HG03045 (cell line): ENCODE results near the gene C6orf62.
"Not testable (repeated sequence)": the region's sequence is repeated elsewhere in the genome, so short reads cannot be mapped to it uniquely, and the experiment has no call there.

Experiments
- ATAC-seq: cut with Tn5 transposase; IDR thresholded peaks from one replicate; pipeline ENCODE4 v1.9.1; 2021; ENCODE audit warnings: mild to moderate bottlenecking, moderate library complexity; ENCODE audit not compliant: unreplicated experiment

The C6orf62 gene

DNA sequence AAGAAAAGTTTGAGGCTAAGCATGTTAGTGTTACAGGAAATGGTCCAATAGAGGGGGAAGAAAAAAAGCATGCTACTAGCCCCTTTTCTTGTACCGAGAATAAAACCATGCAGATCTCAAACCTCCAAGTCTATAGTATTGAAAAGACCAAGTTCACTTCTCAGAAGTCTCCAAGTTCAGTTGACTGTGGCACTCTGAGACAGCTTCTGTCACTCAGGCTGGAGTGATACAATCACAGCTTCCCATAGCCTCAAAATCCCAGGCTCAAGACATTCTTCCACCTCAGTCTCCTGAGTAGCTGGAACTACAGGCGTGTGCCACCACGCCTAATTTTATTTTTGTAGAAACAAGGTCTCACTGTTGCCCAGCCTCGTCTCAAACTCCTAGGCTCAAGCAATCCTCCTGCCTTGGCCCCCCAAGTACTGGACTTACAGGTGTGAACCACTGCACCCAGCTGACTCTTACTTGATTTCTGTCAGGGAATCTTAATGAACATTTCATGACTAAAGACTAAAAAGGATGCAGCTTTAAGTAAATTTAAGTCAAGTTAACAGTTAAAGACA is 16.2 kb downstream of the C6orf62 start:
- no peak for ATAC-seq

DNA sequence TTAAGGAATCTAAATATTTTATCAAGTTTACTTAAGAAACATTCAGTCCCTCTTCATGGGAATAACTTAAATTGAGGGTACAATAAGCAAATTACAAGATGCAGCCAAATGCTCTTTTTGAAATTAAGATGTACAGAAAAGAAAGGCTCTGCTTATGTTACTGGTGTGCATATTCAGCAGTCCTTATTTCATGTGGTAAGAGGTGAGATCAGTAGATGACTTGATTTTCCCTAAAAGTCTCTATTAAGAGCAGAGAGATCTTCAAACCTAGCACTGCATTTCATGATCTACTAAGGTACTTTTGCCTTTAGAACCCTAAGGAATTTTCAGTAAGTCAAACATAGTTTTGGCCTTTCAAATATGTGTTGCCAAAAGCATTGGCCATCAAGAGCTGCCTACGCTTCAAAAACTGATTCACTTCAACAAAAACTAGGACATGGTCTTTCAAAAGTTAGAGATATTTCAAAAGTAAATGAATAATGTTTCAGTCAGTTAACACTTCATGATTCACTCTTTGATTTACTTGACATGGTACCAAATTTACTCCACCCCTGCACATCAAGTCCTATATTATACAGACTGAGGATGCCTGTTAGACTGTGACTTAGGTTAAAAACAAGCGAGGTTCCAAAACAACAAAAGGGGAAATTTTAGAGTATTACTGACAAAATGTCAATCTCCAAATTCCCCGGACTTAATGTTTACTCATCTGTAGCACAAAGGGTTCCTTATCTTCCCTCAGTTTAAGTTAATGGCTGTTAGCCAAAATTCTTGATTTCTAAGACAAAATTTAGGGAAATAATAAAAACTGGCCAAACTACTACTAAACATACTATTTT is 19.2 kb downstream of the C6orf62 start:
- ATAC-seq: no peak

DNA sequence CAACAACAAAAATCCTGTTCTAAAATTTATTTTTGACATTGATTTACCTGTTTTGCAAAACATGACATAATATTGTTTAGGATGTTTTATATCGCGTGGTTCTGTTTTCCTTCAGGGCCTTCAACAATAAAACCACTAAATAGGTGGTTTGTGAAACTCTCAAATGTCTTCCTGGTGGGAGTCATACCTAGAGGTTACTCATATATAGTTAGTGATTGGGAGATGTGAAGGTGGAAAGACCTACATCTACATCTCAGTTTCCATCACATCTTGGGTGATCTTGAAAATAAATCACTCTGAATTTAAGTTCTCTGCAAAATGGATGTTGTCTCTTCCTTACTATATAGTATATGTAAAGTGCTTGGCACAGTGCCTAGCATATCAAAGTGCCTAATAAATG is 22.9 kb downstream of the C6orf62 start:
- no peak for ATAC-seq

DNA sequence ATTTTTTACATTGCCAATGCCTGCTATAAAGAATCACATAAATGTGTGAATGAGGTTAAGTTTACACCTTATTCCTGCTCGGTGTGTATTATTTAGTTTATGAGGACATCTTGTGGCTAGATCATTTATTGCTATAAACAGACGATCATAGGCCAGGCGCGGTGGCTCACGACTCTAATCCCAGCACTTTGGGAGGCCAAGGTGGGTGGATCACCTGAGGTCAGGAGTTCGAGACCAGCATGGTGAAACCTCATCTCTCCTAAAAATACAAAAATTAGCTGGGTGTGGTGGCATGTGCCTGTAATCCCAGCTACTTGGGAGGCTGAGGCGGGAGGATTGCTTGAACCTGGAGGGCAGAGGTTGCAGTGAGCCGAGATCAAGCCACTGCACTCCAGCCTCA is 23.3 kb downstream of the C6orf62 start:
- peak; percentile 41 for ATAC-seq

DNA sequence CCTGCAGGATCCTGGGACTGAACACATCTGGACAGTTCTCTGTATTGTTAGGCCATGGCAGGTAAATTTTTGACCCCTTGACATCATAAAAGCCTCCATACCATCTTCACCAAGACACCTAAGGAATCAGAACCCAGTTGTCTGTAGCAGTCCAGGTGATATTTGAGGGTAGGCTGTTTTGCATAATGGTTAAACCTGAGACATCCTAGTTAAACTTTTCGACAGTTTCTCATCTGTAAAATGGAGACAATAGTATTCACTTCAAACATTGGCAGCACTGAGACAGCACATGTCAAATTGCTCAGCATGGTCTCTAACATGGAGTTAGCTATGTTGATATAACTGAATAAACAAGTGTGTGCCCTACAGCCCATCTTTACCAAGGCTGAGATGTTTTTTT is 24.8 kb downstream of the C6orf62 start:
- no peak for ATAC-seq

DNA sequence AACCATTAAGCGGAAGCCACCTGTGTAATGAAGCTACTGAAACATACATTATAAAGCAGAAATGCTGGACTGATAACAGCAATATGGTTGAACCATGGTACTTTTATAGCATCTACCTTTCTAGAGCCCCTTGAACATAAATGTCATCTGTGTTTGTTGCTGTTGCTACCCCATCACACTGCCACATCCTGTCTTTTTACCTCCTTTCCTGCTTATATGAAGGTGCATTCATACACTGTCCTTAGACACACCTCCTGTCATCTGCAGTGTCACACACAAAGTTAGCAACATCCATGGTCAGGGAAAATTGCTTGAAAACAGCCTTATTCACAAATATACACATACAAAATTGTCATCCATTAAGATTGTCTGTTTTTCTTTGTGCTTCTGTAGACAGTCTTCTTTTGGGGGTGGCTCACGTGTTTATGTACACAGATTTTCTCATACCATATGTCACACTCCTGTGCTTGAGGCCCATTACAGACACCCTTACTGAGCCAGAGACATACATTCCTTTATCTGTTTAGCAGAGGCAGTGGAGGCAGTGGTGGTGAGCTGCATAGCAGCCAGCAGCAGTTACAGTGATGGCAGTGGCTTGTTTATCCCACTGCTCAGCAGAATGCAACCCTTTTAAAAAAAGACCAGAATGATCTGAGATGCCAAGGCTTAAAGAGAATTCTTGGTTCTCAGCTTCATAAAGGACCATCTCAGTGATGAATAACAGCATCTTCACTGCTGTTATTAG is 25.9 kb downstream of the C6orf62 start:
- no peak for ATAC-seq

DNA sequence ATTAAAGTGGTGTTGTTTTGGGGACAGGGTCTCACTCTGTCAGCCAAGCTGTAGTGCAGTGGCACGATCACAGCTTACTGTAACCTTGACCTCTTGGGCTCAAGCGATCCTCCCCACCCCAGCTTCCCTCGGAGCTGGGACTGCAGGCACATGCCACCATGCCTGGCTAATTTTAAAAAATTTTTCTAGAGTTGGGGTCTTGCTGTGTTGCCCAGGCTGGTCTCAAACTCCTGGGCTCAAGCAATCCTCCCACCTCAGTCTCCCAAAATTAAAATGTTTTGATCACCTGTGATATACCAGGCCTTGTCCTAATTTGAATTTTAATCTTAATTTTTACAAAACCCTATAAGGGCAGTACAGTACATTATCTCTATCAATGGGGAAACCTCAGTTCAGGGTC is 26.5 kb downstream of the C6orf62 start:
- ATAC-seq: no peak

DNA sequence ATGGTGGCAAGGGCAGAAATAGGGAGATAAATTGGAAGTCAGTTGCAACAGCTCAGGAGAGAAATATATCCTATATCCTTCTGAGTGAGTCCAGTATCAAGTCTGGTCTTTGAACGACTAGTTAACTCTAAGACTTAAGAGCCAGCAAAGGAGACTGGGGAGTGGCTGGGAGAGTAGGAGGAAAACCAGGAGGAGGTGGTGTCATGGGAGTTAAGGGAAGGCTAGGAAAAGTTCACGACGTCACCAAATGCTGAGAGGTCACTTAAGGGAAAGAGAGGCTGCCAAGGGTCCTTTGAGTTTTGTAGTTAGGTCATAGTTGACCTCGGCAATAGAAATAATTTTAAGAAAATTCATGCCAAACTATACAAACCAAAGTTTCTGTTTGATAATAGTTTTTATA is 27.0 kb downstream of the C6orf62 start:
- no peak for ATAC-seq

DNA sequence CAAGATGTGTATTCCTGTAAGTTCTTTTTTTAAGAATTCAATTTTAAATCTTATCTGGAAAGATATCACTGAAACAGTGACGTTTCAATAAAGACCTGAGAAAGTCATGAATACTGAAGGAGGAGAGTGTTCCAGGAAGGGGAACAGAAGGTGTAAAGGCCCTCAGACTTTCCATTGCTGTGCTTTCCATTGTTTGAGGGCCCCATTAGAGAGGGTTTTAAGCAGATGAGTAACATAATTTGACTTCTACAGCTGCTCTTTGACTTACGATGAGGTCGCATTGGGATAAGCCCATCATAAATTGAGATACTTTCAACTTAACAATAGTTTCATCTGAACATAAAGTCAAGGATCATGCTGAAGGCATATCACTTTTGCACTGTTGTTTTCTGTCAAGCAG is 27.4 kb downstream of the C6orf62 start:
- ATAC-seq: no peak

DNA sequence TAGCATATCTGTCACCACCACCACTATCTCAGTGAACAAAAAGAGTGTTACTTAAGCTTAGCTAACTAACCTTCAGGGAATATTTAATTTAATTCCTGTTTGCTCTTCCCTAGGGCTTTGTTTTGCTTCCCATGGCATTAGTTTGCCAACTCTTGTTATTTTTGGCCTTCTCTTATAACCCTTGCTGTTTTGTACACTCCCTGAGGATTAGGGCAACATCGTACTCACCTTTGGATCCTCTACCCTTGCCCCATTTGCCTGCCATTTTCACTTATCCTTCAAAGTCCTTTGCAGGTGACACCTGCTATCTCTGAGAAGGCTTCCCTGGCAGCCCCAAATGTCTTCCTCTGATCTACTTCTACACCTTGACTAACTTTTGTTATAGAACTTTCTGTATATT is 28.4 kb downstream of the C6orf62 start:
- ATAC-seq: no peak

DNA sequence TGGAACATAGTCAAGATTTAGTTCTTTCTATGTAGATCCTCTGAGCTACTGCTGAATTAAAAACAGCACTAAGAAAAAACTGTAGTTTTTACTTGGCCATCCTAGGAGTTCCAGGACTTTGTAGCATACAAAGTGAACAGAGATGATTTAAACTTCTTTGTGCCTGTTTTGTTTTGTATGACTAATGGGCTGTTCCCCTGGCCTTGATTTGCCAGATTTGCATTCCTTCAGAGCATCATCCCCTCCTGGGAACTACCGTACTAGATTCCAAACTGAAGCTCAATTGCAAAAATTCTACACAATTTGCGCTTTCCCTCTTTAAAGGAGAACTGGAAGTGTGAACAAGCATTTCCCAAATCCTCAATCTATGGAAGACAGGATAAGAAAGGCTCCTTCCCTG is 29.0 kb downstream of the C6orf62 start:
- ATAC-seq: no peak

DNA sequence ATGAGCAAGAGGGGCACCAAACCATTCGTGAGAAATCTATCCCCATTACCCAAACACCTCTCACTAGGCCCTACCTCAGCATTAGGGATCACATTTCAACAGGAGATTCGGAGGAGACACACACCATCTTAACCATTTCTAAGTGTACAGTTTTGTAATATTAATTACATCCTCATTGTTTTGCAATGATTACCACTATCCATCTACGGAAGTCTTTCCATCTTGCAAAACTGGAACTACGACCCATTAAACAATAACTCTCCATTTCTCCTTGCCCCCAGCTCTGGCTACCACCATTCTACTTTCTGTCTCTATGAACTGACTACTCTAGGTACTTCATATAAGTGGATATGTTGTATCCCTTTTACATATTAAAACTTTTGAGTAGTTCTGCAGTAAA is 32.0 kb downstream of the C6orf62 start:
- no peak for ATAC-seq

DNA sequence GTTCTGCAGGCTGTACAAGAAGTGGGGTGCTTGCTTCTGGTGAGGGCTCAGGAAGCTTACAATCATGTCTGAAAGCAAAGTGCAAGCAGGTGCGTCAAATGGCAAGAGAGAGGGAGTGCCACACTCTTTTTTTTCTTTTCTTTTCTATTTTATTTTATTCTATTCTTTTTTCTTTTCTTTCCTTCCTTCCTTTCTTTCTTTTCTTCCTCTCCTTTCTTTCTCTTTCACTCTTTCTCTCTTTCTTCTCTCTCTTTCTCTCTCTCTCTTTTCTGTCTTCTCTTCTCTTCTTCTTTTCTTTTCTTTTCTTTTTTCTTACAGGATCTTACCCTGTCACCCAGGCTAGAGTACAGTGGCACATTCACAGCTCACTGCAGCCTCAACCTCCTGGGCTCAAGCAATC is 32.5 kb downstream of the C6orf62 start:
- ATAC-seq: no peak

DNA sequence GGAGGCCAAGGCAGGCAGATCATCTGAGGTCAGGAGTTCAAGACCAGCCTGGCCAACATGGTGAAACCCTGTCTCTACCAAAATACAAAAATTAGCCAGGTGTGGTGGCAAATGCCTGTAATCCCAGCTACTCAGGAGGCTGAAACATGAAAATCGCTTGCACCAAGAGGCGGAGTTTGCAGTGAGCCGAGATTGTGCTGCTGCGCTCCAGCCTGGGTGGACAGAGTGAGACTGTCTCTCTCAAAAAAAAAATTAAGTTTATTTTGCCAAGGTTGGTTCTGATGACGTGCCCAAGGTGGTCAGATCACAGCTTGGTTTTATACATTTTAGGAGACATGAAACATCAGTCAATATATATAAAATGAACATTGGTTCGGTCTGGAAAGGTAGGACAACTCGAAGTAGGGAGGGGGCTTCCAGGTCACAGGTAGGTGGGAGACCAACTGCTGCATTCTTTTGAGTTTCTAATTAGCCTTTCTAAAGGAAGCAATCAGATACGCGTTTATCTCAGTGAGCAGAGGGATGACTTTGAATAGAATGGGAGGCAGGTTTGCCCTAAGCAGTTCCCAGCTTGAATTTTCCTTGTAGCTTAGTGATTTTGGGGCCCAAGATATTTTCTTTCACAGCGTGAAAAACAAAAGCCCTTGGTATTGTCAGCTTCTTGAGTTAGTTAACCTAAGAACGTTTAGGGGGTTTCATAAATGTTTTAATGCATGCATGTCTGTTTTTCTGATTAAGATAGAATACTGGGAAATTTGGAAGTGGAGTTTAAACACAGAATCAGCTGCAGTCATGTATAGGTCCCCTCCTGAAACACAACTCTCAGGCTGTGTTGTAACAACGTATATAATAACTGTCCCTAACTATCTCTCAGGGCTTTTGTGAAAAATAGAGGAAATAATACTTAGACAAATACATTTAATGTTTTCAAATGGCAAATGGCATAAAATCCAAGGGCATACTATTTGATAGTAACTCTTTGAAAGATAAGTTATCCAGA is 35.4 kb downstream of the C6orf62 start:
- no peak for ATAC-seq

DNA sequence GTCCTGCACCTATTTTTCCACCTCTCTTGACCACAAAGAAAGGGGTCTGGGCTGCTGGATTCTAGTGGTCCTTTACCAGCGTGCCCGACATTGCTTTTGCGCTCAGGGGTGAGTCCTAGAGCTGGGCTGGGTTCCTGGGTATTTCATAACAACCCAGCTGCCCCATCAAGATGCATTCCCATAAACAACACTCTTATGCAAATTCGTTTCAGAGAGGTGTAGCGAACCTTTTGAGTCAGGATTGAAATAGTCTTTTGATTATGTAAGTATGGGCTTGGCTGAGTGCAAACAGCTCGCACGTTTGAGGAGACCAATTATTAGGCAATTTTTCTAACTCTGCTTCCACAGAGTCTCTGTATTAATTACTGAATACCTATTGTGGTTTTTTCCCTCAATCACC is 38.4 kb downstream of the C6orf62 start:
- no peak for ATAC-seq

DNA sequence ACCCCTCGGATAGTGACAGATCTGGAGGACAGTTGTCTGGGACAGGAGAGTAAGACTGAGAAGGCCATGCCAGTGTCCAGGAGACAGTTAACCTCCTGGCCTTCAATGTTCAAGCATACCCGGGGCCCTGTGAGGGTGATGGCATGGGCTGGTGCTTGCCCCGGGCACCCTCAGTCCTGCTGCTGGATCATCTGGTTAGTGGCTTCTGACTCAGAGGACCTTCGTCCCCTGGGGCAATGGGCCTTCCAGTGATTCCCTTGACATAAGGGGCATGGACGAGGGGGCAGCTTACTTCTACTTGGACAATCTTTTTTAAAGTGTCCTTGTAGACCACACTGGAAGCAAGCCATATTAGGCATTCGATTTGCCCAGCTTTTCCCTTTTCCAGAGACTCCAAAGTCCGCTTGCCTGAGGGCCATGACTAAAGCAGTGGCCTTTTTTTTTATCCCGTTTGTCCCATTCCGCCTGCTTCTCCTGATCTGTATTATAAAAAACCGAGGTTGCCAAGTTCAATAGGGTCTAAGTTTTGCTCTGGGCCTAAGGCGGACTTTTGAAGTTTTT is 40.1 kb downstream of the C6orf62 start:
- ATAC-seq: not testable (repeated sequence)

DNA sequence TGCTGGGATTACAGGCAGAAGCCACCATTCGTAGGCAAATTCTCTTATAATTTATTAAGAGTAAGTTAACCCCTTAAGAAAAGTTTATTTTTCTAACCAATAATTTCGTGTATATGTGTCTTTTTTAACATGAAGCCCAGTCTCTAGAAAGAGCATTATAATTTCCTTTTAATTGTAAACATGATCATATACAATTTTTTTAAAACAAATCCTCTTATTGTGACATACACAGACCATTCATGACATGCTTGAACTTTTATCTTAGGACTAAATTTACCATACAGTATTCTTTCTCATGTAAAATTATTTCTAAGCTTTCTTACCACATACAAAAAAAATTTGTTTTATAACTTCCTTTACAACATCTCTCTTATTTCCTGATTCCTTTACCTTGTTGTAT is 45.3 kb downstream of the C6orf62 start:
- no peak for ATAC-seq

DNA sequence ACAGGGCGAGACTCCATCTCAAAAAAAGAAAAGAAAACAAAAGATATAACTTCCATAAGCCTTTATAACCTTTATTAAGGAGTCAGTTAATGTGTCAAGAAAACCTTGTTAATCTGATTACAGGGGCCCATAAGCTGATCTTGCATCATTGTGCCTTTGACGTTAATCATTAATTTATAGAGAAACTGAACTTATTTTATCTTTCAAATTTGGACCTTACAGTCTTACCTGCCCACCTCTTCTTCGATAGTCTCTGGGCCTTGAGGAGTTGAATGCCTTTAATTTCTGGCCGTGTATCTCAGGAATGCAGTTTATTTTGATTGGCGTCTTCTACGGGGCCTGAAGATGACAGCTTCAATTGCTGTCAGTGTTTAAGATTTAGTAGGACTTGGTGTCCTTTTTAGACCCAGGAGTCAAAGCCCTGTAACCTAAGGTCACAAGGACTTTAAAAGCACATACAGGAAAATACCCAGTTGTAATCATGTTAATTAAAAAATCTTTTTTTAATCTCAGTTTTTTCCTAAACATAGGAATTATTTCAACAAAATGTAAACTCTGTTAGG is 46.3 kb downstream of the C6orf62 start:
- ATAC-seq: no peak

DNA sequence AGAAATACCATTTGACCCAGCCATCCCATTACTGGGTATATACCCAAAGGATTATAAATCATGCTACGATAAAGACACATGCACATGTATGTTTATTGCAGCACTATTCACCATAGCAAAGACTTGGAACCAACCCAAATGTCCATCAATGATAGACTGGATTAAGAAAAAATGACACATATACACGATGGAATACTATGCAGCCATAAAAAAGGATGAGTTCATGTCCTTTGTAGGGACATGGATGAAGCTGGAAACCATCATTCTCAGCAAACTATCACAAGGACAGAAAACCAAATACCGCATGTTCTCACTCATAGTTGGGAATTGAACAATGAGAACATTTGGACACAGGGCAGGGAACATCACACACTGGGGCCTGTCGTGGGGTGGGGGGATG is 47.9 kb downstream of the C6orf62 start:
- ATAC-seq: not testable (repeated sequence)

DNA sequence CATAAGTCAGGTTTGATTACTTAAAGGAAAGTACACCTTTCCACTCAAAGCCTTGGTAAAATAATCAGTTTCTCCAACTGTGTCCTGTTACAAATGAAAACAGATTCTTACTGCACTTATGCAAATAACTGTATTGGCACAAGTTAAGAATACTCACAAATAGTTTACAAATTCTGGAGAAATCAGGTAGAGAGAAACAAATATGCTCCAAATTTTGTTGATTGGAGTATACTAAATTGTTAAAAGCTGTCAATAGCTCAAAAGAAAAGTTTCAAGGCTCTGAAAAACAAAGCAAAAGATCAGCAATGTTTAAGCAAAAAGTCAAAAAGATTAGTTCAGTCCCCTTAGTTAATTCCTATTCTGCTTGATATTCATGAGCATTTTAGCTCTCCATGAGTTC is 48.5 kb downstream of the C6orf62 start:
- ATAC-seq: not testable (repeated sequence)
